NCI-H2081 (cell line): ENCODE results near the gene GIT2.
"Not testable (repeated sequence)": the region's sequence is repeated elsewhere in the genome, so short reads cannot be mapped to it uniquely, and the experiment has no call there.

Source experiments
- DNase-seq, 2 experiments: peaks; one replicate each; lab custom pipeline; 2025; lab: John Stamatoyannopoulos, UW

GIT2 gene

GRCh38 chr12:109944561-109945359 lies 51.4 kb downstream of the GIT2 start:
- no peak for DNase-seq

DNA sequence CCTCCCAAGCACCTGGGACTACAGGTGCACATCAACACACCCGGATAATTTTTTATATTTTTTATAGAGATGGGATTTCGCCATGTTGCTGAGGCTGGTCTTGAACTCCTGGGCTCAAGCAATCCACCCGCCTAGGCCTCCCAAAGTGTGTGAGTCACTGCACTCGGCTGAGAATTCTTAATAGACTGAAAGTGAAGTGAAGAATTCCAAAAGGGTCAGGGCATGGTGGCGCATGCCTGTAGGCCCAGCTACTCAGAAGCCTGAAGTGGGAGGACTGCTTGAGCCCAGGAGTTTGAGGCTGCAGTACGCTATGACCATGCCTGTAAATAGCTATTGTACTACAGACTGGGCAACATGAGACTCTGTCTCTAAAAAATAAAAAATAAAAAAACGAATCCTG lies 52.4 kb downstream of the GIT2 start:
- no peak for DNase-seq

- DNase-seq, result no peak
Measured at GRCh38 chr12:109940339-109940923, 55.7 kb downstream of the GIT2 start.

GRCh38 chr12:109939504-109939903 lies 56.7 kb downstream of the GIT2 start:
- no peak for DNase-seq

- DNase-seq, result no peak
Measured at GRCh38 chr12:109938947-109939346, 57.2 kb downstream of the GIT2 start.

- no peak for DNase-seq
Measured at GRCh38 chr12:109937371-109937770, 58.8 kb downstream of the GIT2 start.

DNA sequence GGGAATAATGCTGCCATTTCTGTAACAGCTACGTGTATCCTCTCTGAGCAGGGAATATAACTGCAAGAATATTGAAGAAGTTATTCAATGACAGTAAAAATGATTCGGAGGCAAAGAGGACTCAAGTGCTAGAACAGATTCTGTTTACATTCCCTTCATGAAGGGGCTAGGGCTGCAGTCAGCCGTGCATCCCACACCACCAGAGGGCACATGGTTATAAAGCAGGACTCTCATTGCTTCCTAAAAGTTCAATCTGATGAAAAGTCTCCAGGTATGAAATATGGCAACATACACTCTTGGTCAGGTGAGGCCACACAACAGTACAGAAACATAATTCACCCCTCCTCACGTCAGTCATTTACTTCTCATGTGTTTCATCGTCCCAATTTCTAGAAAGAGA lies 62.1 kb downstream of the GIT2 start:
- no peak for DNase-seq

GRCh38 chr12:109932878-109933503 lies 63.2 kb downstream of the GIT2 start:
- no peak for DNase-seq

- DNase-seq, result no peak
Measured at GRCh38 chr12:109931143-109931542, 65.0 kb downstream of the GIT2 start.

GRCh38 chr12:109930028-109930800 lies 66.0 kb downstream of the GIT2 start:
- no peak for DNase-seq

DNA sequence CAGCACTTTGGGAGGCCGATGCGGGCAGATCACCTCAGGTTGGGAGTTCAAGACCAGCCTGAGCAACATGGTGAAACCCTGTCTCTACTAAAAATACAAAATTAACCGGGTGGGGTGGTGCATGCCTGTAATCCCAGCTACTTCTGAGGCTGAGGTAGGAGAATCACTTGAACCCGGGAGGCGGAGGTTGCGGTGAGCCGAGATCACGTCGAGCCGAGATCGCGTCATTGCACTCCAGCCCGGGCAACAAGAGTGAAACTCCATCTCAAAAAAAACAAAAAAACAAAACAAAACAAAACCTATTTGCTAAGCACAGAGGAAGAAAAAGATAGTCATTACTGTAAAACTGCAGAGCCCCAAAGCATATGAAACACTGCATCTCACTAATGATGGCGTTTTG lies 66.8 kb downstream of the GIT2 start:
- not testable (repeated sequence) for DNase-seq

DNA sequence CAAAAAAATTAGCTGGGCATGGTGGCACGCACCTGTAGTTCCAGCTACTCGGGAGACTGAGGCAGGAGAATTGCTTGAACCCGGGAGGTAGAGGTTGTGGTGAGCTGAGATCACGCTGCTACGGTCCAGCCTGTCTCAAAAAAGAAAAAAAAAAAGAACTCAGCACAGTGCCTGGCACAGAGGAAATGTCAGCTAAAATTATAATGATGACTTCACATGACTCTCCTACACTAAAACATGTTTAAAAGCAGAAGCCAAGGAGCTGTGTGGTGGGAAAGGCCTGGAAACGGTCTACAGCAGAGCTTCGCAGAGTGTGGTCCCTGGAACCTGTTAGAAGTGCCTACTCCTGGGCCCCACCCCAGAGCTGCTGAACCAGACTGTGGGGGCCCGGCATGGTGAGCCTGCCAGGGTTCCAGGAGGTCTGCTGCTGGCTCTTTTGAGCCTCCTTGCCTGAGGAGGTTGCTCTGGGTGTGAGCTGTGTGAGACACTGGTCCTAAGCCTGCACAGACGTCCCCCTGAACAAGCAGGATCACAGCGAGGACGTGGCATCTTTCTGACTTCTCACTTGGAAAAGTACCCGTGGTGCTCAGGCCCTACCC lies 68.0 kb downstream of the GIT2 start:
- DNase-seq, result no peak

DNA sequence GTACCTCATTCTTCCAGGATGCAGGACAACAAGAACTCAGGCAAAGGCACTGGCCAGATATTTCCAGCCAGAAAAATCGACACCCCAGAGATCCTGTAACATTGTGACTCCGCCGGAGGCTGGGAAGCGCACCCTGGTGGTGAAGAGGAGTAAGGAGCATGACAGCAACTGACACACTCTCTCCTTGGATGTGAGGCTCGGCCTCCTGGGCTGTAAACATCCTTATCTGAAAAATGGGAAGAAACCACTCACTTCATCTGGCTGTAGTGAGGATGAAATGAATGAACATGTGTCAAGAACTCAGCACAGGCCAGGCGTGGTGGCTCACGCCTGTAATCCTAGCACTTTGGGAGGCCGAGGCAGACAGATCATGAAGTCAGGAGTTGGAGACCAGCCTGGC lies 68.5 kb downstream of the GIT2 start:
- no peak for DNase-seq

- no peak for DNase-seq
Measured at GRCh38 chr12:109926488-109927210, 69.5 kb downstream of the GIT2 start.

DNA sequence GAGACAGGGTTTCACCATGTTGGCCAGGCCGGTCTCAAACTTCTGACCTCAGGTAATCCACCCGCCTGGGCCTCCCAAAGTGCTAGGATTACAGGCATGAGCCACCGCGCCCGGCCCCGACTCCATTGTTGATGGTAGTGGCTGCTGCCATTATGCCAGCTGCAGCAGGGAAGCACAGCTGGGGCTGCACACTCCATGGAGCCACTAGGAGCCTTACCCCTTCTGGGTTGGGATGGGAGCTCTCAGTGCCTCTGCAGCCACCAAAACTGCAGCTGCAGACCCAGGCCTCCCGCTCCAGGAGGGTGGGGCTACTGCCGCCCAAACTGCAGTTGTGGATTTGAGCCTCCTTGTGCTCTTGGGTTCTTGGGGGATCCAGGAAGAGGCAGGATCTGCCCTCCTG lies 70.2 kb downstream of the GIT2 start:
- no peak for DNase-seq

DNA sequence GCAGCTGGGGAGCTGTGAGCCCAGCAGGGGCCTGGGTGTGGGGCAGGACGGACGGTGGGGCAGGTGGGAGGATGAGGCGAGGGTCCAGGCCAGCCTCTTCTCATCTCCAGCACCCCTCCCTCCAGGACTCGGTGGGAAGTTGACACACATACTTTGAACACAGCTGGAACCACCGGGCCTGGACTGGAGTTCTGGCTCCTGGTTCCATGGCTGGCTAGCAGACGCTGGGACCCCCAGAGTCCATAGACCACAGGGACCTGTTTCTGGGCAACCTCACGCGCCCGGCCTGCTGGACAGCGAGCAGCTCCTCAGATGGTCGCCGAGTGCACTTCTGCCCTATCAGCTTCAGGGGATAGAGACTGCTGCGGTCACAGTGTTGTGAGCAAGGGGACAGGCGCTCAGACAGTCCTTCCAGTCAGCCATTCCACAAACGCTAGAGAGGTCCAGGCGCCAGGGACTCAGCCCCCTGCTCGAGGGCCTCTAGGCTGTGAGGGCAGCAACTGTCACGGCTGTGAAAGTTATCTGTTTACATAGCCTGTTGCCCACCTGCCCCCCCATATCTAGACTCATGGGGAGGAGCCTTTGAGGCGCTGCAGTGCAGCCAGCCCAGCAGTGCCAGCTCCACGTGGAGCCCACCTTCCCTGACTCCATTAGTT lies 70.9 kb downstream of the GIT2 start:
- no peak for DNase-seq

DNA sequence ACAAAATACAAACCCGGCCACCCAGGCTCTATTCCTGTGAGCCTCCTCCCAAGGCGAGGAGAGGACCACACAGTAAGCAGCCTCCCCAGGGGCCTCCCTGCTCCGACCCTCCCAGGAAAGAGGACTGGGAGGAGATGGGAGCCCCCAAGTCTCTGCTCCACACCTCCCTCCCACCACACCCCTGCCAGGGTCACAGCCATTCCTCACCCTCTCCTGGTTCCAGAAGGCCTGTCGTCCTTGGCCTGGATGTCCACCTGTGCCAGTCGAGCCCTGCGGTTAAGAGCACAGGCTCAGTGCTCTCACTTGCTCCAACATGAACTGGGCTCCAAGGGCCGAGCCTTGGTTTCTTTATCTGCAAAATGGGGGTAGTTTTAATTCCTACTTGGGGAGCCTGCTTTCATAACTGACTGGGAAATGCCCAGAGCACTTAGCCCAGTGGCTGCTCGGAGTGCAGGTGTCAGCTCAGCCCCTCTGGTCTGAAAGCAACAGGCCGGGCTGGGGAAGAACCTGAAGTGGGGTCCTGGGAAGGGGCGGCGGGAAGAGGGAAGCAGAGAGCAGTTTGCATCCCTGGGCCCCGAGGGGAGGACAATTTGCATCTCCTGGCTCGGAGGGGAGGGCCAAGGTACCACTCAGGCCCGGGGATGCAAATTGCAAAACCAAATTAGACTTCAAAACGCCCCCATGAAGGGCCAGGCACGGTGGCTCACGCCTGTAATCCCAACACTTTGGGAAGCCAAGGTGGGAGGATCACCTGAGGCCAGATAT lies 72.5 kb downstream of the GIT2 start:
- DNase-seq, result no peak

- no peak for DNase-seq
Measured at GRCh38 chr12:109923038-109923437, 73.1 kb downstream of the GIT2 start.

GRCh38 chr12:109921982-109922381 lies 74.2 kb downstream of the GIT2 start:
- no peak for DNase-seq

DNA sequence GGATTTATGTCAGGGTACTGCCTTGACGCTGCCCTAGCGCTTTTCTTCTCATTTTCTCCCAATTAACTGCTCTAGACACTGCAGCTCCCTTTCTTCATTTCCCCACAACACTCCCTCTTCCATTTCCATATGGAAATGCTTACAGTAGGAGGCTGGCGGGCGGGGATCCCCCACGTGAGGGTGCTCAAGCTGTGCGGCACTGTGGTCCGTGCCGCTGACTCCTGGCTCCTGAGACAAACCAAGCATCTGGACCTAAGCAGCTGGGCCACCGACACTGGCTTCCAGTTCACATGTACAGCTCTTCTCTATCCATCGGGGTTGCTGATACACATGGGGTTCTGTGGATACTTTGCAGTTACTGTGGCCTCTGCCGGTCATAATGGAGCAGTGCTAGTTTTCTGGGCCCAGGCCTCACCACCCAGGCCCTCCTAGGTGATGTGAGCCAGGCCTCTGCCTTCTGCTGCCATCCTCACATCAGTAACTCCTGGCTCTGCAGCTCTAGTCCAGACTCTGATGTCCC lies 75.8 kb downstream of the GIT2 start:
- no peak for DNase-seq
